IMR-90 (cell line): Measurements from ENCODE around the gene CDCP1. TPM values are rescaled to one million over a fixed set of nuclear protein-coding genes. Genes with fewer than 3 reads are reported as not detected.

Source experiments
- ATAC-seq: fragments of 200-7000 bp; cut with Tn5 transposase; 2 replicates; pipeline ENCODE4 v1.9.1; 2020; ENCODE audit warnings: low read depth, mild to moderate bottlenecking, moderate library complexity
- BruUV-seq: library from RNA; stranded (reverse); fragments of 400-500 nt; replicated peaks from 2 replicates; lab custom pipeline; 2021; lab: Mats Ljungman, UMichigan
- CTCF ChIA-PET: fragments of 300-600 bp; formaldehyde crosslinking; extraction: SDS; loops from one replicate; lab custom pipeline; 2021; ENCODE audit warnings: antibody characterized with exemption; lab: Yijun Ruan, JAX
- POLR2A ChIA-PET: fragments of 300-600 bp; sonication (Branson Sonifier 250); formaldehyde crosslinking; loops from one replicate; lab custom pipeline; 2022; ENCODE audit warnings: antibody characterized with exemption; ENCODE audit not compliant: unreplicated experiment; lab: Charles Lee
- DNase-seq: peaks from one replicate; pipeline ENCODE4 v3.0.0; 2013
- H2AFZ ChIP-seq: replicated peaks from 2 replicates; pipeline ENCODE3; 2013; ENCODE audit warnings: low read length, mild to moderate bottlenecking; ENCODE audit not compliant: poor library complexity
- H2AK5ac ChIP-seq: 2 replicates; pipeline ENCODE4 v1.6.1; 2013; ENCODE audit warnings: low read depth, low read length, inconsistent platforms
- H2AK9ac ChIP-seq: replicated peaks from 2 replicates; pipeline ENCODE3; 2013; ENCODE audit warnings: mild to moderate bottlenecking, low read depth, low read length, moderate library complexity; ENCODE audit not compliant: poor library complexity
- H2BK120ac ChIP-seq: 2 replicates; pipeline ENCODE4 v1.6.1; 2013; ENCODE audit warnings: low read depth, low read length, inconsistent platforms
- H2BK15ac ChIP-seq: 3 replicates; pipeline ENCODE4 v1.6.1; 2013; ENCODE audit warnings: low read depth, low read length, inconsistent platforms
- H2BK20ac ChIP-seq: 2 replicates; pipeline ENCODE4 v1.6.1; 2013; ENCODE audit warnings: low read depth, mild to moderate bottlenecking, inconsistent platforms, low read length, moderate library complexity
- H2BK5ac ChIP-seq: 2 replicates; pipeline ENCODE4 v1.6.1; 2013; ENCODE audit warnings: mild to moderate bottlenecking, low read depth, low read length, inconsistent platforms; ENCODE audit not compliant: poor library complexity, severe bottlenecking
- H3K14ac ChIP-seq: replicated peaks from 2 replicates; pipeline ENCODE4 v1.6.1; 2013; ENCODE audit warnings: low read depth, low read length, inconsistent platforms
- H3K18ac ChIP-seq: 2 replicates; pipeline ENCODE4 v1.6.1; 2013; ENCODE audit warnings: low read depth, low read length, control low read depth
- H3K23ac ChIP-seq: 2 replicates; pipeline ENCODE4 v1.6.1; 2013; ENCODE audit warnings: low read depth, low read length, inconsistent platforms
- H3K27ac ChIP-seq: 2 replicates; pipeline ENCODE4 v1.5.1; 2013; ENCODE audit warnings: mild to moderate bottlenecking, control low read depth, low read length; ENCODE audit not compliant: insufficient read depth
- H3K27me3 ChIP-seq: 2 replicates; pipeline ENCODE4 v1.6.1; 2013; ENCODE audit warnings: low read length; ENCODE audit not compliant: control insufficient read depth, insufficient read depth
- H3K36me3 ChIP-seq: 2 replicates; pipeline ENCODE4 v1.6.1; 2013; ENCODE audit warnings: low read length, mixed read lengths; ENCODE audit not compliant: control insufficient read depth, insufficient read depth
- H3K4ac ChIP-seq: 2 replicates; pipeline ENCODE4 v1.6.1; 2013; ENCODE audit warnings: low read depth, low read length, inconsistent platforms
- H3K4me1 ChIP-seq: 2 replicates; pipeline ENCODE4 v1.6.1; 2013; ENCODE audit warnings: low read length, mixed read lengths; ENCODE audit not compliant: control insufficient read depth, insufficient read depth
- H3K4me2 ChIP-seq: 2 replicates; pipeline ENCODE4 v1.6.1; 2013; ENCODE audit warnings: low read depth, mild to moderate bottlenecking, control low read depth, low read length, moderate library complexity
- H3K4me3 ChIP-seq: 2 replicates; pipeline ENCODE4 v1.5.1; 2013; ENCODE audit warnings: low read depth, mild to moderate bottlenecking, control low read depth, low read length, moderate library complexity; ENCODE audit not compliant: insufficient read depth
- H3K56ac ChIP-seq: 2 replicates; pipeline ENCODE4 v1.6.1; 2013; ENCODE audit warnings: low read length, inconsistent platforms; ENCODE audit not compliant: insufficient read depth; ENCODE audit errors: extremely low read depth
- H3K79me1 ChIP-seq, 2 experiments: 2 replicates each; pipeline ENCODE4 v1.6.1; 2013; ENCODE audit warnings: low read length in 2 of 2, inconsistent platforms in 1 of 2, low read depth in 1 of 2
- H3K9ac ChIP-seq: 2 replicates; pipeline ENCODE4 v1.6.1; 2013; ENCODE audit warnings: low read depth, low read length, control low read depth
- H3K9me1 ChIP-seq: 2 replicates; pipeline ENCODE4 v1.6.1; 2013; ENCODE audit warnings: low read length, inconsistent platforms; ENCODE audit not compliant: insufficient read depth
- H3K9me3 ChIP-seq: 2 replicates; pipeline ENCODE4 v1.6.1; 2013; ENCODE audit warnings: low read length; ENCODE audit not compliant: control insufficient read depth, insufficient read depth
- H4K20me1 ChIP-seq: 2 replicates; pipeline ENCODE4 v1.6.1; 2013; ENCODE audit warnings: low read length, inconsistent platforms; ENCODE audit not compliant: insufficient read depth
- H4K5ac ChIP-seq: 2 replicates; pipeline ENCODE4 v1.6.1; 2013; ENCODE audit warnings: mild to moderate bottlenecking, low read depth, low read length, control low read depth
- H4K8ac ChIP-seq, 2 experiments: 2 replicates each; pipeline ENCODE4 v1.6.1; 2013; ENCODE audit warnings: low read depth in 2 of 2, low read length in 2 of 2, control low read depth in 1 of 2, inconsistent platforms in 1 of 2
- H4K91ac ChIP-seq: 2 replicates; pipeline ENCODE4 v1.6.1; 2013; ENCODE audit warnings: low read depth, low read length, inconsistent platforms; ENCODE audit not compliant: insufficient read depth
- BHLHE40 ChIP-seq: fragments of 150-350 bp; IDR thresholded peaks from 2 replicates; pipeline ENCODE4 v1.6.1; 2016; ENCODE audit warnings: mild to moderate bottlenecking, low read depth, low read length
- FOS ChIP-seq: fragments of 150-350 bp; IDR thresholded peaks from 2 replicates; pipeline ENCODE4 v1.6.1; 2016; ENCODE audit warnings: low read depth, low read length
- MAFK ChIP-seq: IDR thresholded peaks from 2 replicates; pipeline ENCODE4 v1.6.1; 2012; ENCODE audit warnings: low read depth, low read length, improper control_type of control experiment
- MXI1 ChIP-seq: IDR thresholded peaks from 2 replicates; pipeline ENCODE4 v1.6.1; 2012; ENCODE audit warnings: low read depth, mild to moderate bottlenecking, low read length, moderate library complexity, borderline replicate concordance
- POLR2A ChIP-seq: IDR thresholded peaks from 2 replicates; pipeline ENCODE4 v1.6.1; 2012; ENCODE audit warnings: mild to moderate bottlenecking, low read depth, low read length
- RAD21 ChIP-seq: IDR thresholded peaks from 2 replicates; pipeline ENCODE4 v1.6.1; 2012; ENCODE audit warnings: low read length, improper control_type of control experiment
- RCOR1 ChIP-seq: IDR thresholded peaks from 2 replicates; pipeline ENCODE4 v1.6.1; 2012; ENCODE audit warnings: mild to moderate bottlenecking, low read length, improper control_type of control experiment; ENCODE audit not compliant: insufficient replicate concordance
- RFX5 ChIP-seq: IDR thresholded peaks from 2 replicates; pipeline ENCODE4 v1.8.0; 2012; ENCODE audit warnings: low read depth, mild to moderate bottlenecking, low read length, moderate library complexity
- SMC3 ChIP-seq: fragments of 150-350 bp; IDR thresholded peaks from 2 replicates; pipeline ENCODE4 v1.6.1; 2016; ENCODE audit warnings: low read depth, mild to moderate bottlenecking, antibody characterized with exemption, low read length, moderate library complexity
- WGBS, 2 experiments: methylation state at CpG; one replicate each; pipeline versions ENCODE4 v1.1.5 to v1.1.7; 2013; ENCODE audit warnings: missing lambda C conversion rate in 2 of 2; ENCODE audit not compliant: insufficient read length in 1 of 2; ENCODE audit errors: extremely low coverage in 2 of 2; 5-methylcytosine and 5-hydroxymethylcytosine counted together
- dilution Hi-C: fragments of 300-500 bp; cut with HindIII; formaldehyde crosslinking; loops from one replicate; pipeline ENCODE4 v1.14.3; 2018; ENCODE audit warnings: low sequenced_read_pairs; ENCODE audit not compliant: unreplicated experiment
- in situ Hi-C: fragments of 300-500 bp; cut with MboI; formaldehyde crosslinking; loops from 3 replicates; pipeline ENCODE4 v1.14.3; 2019; ENCODE audit warnings: low sequenced_read_pairs, inconsistent platforms, mixed read lengths
- intact Hi-C: fragments of 100-400 bp; cut with micrococcal nuclease; formaldehyde crosslinking; loops from 2 replicates; pipeline ENCODE4 v1.10.0; 2022
- polyA plus RNA-seq, 3 experiments: library from polyadenylated mRNA; depleted of rRNA; stranded (reverse); fragments of >200 nt; gene quantifications; 2 replicates each; pipeline ENCODE4 v1.2.3, GENCODE V29; 2012; ENCODE audit warnings: low replicate concordance in 1 of 3
- total RNA-seq: library from RNA; depleted of rRNA; stranded (reverse); fragments of >200 nt; gene quantifications from 2 replicates; pipeline ENCODE4 v1.2.3, GENCODE V29; 2012
- TF ChIP-seq, protein P1 (sequence below): fragments of 150-350 bp; IDR thresholded peaks from 2 replicates; pipeline ENCODE4 v1.6.1; 2016; ENCODE audit warnings: low read depth, mild to moderate bottlenecking, low read length, moderate library complexity, borderline replicate concordance

Gene CDCP1
- total and polyA plus RNA-seq, 2 of the 4 experiments (the other 2 are of a cell fraction): 2.5 to 3.8 TPM

DNA sequence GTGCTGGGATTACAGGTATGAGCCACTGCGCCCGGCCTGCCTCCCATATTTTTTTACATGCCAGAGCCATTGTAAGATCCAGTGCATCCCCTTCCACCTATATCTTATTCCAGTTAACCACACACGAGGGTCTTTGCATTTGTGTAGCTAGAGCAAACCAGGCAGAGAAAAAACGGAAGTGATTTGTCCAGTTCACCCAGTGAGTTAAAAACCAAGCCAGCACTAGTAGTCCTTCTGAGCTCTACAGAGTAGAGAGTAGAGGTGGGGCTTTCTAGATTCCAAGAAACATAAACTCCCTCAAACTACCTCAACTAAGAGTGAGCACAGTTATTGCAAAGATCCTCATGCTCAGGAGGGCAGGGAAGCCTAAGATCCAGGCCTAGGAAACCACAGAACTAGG, 45.2 kb upstream of the CDCP1 start:
- Histone ChIP-seq H3K4me3 (no peak overlapping the region), H3K27me3 (no peaks in the 10 kb centered on the region), H3K27ac (no peak overlapping the region), H3K4me2 (no peak overlapping the region), H3K56ac (no peak overlapping the region), H2BK15ac (no peak overlapping the region), H4K20me1 (no peaks in the 10 kb centered on the region), H2BK120ac (peak overlapping the region; percentile 27; the same call in 1 of the 2 replicates), H3K9ac (no peak overlapping the region), H2AK5ac (0 out of 2 replicates have a peak overlapping the region, but pooled peaks have one; percentile 36), H2AFZ (no peak overlapping the region), H3K4ac (0 out of 2 replicates have a peak overlapping the region, but pooled peaks have one; percentile 16), H3K23ac (no peak overlapping the region), H4K5ac (no peak overlapping the region), H3K9me3 (no peaks in the 10 kb centered on the region), H3K36me3 (no peaks in the 10 kb centered on the region), H3K9me1 (0 out of 2 replicates have a peak, but pooled peaks cover 3% of the 10 kb centered on the region), H3K14ac (no peak overlapping the region), H3K4me1 (no peaks in the 10 kb centered on the region), H3K79me1 (no peaks in the 10 kb centered on the region), H2BK20ac (no peak overlapping the region), H4K91ac (peak overlapping the region; percentile 33; the same call in 1 of the 2 replicates), H3K18ac (no peak overlapping the region), H2BK5ac (no peak overlapping the region), H2AK9ac (no peak overlapping the region), H4K8ac (no peak overlapping the region)
- intact Hi-C loops (no loop called here), dilution Hi-C loops (no loop called here), in situ Hi-C loops (no loop called here)
- ATAC-seq: no peak
- DNase-seq: no peak
- ChIA-PET CTCF (no interaction called here), POLR2A (no interaction called here)
- no CpG with 5 or more reads among the region's 4 CpGs for WGBS, 2 experiments
- TF ChIP-seq MXI1 (no peak), RCOR1 (no peak), RAD21 (no peak), BHLHE40 (no peak), SMC3 (no peak), FOS (no peak), POLR2A (no peak), MAFK (no peak), RFX5 (no peak)
- TF ChIP-seq, protein P1, sequence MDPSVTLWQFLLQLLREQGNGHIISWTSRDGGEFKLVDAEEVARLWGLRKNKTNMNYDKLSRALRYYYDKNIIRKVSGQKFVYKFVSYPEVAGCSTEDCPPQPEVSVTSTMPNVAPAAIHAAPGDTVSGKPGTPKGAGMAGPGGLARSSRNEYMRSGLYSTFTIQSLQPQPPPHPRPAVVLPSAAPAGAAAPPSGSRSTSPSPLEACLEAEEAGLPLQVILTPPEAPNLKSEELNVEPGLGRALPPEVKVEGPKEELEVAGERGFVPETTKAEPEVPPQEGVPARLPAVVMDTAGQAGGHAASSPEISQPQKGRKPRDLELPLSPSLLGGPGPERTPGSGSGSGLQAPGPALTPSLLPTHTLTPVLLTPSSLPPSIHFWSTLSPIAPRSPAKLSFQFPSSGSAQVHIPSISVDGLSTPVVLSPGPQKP: no peak
- no TSS peak for BruUV-seq
